ENCODE data around the gene CAPS2.

The CAPS2 gene

GRCh38 chr12:75305412-75306332, 24.5 kb downstream of the CAPS2 start:
- DNase-seq (ENCODE audit: low read depth in 2 of 2): no peak

DNA sequence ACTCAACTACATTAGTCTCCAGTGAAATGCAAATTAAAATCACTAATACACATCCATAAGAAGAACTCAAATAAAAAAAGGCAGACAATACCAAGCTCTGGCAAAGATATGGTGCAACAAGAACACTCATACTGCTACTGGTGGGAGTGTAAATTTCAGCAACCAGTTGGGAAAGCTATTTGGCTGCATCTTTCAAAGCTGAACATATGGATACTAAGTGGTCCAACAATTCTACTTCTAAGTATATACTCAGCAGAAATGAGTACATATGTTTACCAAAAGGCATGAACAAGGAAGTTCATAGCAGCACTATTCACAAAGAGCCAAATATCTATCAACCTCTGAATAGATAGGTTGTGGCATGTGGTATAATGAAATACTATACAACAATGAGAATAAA, 27.3 kb downstream of the CAPS2 start:
- DNase-seq (ENCODE audit: low read depth in 2 of 2): no peak

DNA sequence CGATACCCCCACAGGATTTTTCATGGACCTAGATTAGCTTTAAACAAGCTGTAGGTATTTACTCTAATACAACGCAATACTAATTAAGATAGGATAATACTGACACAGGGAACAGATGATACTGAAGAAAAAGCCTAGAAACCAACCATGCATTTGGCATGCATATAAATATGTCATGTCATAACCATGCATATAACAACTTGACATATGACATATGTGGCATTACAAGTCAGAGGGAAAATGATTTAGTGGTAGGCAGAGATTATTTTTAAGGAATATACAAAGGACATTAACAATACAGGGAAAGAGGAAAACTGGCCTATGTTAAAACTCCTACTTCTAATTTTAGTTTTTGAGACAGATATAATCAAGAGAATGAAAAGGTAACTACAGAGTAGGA, 27.9 kb downstream of the CAPS2 start:
- no peak for DNase-seq (ENCODE audit: low read depth in 2 of 2)

GRCh38 chr12:75294797-75295196, 35.3 kb downstream of the CAPS2 start:
- no peak for DNase-seq (ENCODE audit: low read depth in 2 of 2)

GRCh38 chr12:75294336-75294735, 35.8 kb downstream of the CAPS2 start:
- no peak for DNase-seq (ENCODE audit: low read depth in 2 of 2)

- DNase-seq (ENCODE audit: low read depth in 2 of 2): no peak
These were observed 39.1 kb downstream of the CAPS2 start for GRCh38 chr12:75291014-75291413.

DNA sequence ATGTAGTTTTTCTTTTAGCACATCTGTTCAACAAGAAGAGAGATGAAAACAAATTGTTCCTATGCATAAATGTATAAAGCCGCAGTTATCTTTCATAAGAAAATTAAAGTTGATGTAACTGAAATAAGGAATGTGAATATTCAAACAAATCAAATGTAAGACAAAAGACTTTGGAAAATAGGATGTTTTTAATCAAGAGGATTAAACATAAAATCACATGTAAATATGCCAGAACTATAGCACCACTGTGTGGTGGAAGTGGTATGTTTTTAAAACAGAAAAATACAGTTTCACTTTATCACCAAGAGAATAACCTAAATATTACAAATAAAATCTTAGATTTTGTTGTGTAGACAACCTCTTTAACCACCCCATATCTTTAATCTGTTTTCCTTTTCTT, 40.4 kb downstream of the CAPS2 start:
- no peak for DNase-seq (ENCODE audit: low read depth in 2 of 2)

GRCh38 chr12:75288860-75289259, 41.3 kb downstream of the CAPS2 start:
- no peak for DNase-seq (ENCODE audit: low read depth in 2 of 2)

GRCh38 chr12:75275702-75276101, 54.4 kb downstream of the CAPS2 start:
- no peak for DNase-seq (ENCODE audit: low read depth in 2 of 2)

DNA sequence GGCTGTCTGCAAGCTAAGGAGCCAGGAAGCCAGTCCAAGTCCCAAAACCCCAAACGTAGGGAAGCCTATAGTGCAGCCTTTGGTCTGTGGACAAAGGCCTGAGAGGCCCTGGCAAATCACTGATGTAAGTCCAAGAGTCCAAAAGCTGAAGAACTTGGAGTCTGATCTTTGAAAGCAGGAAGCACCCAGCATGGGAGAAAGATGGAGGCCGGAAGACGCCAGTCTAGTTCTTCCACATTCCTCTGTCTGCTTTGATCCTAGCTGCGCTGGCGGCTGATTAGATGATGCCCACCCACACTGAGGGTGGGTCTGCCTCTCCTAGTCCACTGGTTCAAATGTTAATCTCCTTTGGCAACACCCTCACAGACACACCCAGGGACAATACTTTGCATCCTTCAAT, 58.5 kb downstream of the CAPS2 start:
- no peak for DNase-seq (ENCODE audit: low read depth in 2 of 2)

DNA sequence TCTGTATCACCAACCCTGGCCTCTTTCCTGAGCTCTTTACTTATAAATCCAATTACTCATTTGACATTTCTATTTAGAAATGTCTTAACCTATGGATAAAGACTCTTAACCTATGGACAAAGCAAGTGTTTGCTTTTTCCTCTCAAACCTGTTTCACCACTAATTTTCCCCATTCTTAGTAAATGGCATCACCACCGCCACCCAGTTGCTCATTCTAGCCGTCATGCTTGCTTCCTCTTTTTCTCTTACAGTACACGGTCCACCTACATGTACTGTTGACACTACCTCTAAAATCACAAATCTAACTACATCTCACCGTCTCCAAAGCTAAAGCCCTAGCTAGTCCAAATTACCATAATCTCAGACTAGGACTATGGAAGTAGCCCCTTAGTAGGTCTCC, 60.0 kb downstream of the CAPS2 start:
- no peak for DNase-seq (ENCODE audit: low read depth in 2 of 2)

- DNase-seq (ENCODE audit: low read depth in 2 of 2): no peak
These were observed 60.9 kb downstream of the CAPS2 start for GRCh38 chr12:75269209-75269608.

DNA sequence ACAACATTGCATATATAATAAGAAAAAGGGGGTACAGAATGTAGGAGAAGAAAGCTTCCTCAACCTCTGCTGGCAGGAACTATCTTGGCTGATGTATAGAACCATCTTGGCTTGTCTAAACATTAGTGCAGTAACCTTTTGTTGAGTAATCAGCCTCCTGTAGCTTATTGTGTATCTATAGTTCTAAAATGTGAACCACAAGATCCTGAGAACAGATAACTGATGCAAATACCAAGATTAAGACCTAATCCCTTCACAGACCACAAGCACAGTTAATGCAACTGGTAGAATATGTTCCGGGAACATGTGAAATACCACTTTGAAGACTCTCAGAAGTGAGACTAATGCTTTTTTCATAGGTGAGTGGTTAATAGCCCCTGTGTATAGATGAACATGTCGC, 69.8 kb downstream of the CAPS2 start:
- DNase-seq (ENCODE audit: low read depth in 2 of 2): no peak

- no peak for DNase-seq (ENCODE audit: low read depth in 2 of 2)
These were observed 71.0 kb downstream of the CAPS2 start for GRCh38 chr12:75259143-75259542.

DNA sequence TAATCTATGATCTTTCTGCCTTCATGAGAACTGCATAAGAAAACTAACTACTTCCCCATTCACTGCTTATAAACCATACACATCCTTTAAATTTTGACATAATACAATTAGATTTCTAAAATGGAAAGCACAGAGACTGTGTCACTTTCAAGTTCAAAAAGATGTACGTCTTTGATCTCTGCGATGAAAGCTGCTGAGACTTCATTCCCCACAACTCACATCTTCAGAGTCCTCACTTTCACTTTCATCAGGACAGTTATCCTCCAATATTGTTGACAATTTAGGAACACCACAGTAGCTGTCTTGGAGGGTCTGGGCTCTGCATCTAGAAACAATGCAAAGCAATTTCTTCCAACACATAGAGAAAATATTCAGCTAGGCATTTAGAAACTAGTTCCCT, 72.6 kb downstream of the CAPS2 start:
- DNase-seq (ENCODE audit: low read depth in 2 of 2): no peak

DNA sequence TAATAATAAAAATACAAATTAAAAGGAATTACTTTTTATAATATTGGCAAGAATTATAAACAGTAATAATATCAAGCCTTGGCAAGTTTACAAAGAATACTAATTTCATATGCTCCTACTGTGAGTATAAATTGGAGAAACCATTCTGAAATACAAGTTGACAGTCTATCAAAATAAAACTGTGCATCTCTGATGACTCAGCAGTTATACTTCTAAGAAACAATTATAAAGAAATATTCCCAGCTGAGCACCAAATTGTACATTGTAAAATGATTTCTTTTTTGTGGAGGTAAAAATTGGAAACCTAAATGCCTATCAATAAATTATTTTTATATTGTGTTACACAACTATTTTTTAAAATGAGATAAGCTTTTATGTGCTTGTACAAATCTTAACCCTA, 85.0 kb downstream of the CAPS2 start:
- no peak for DNase-seq (ENCODE audit: low read depth in 2 of 2)

DNA sequence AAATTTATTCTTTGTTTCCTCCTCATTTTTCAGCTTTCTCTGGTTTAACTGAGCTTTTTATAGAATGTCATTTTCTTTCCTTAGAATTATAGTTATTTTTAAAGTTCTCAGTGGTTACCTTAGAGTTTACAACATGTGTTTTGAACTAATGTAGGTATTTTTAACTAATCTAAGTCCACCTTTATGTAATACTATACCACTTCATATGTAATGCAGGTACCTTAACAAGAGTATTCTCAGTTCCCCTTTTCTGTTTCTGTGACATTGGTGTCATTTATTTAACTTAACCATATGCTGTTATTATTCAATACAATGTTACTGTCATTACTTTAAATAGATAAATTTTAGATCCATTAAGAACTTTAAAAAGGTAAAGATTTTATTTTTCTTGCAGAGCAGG, 90.1 kb downstream of the CAPS2 start:
- no peak for DNase-seq (ENCODE audit: low read depth in 2 of 2)

DNA sequence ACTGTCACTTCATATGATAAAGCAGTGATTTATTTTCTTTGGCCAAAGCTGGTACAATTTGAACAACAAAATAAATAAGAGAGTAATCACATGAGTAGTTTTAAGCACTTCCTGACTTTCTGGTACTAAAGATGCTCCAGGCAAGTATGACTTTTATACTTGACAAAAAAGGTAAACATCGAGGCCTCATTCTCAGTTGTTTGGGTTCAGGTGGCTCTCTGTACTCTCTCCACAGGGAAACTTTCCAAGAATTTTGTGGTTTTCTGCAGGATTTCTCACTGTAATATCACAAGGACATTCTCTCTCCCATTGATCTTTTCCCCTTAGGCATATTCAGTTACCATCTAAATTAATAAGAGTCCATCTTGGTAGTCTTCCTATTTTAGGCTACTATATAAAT, 93.9 kb downstream of the CAPS2 start:
- DNase-seq (ENCODE audit: low read depth in 2 of 2): no peak

GRCh38 chr12:75227132-75227531, 103.0 kb downstream of the CAPS2 start:
- no peak for DNase-seq (ENCODE audit: low read depth in 2 of 2)
